Tibial nerve (tissue), 4 donors: ENCODE data around the gene OBP2B. TPM values are rescaled to one million over a fixed set of nuclear protein-coding genes. Genes with fewer than 3 reads are reported as not detected.
"Not testable (repeated sequence)": the region's sequence is repeated elsewhere in the genome, so short reads cannot be mapped to it uniquely, and the experiment has no call there.

Experiments used
- DNase-seq, 2 donors: peaks; one replicate each; pipeline ENCODE4 v3.0.0-alpha.2; 2019; ENCODE audit warnings: low spot score in 2 of 2
- H3K27ac ChIP-seq, 4 donors: fragments of 200-600 bp; sonication (generic) in 3 of 4; one replicate each; pipeline ENCODE4 v1.5.1; 2017 to 2019; ENCODE audit warnings: mild to moderate bottlenecking in 1 of 4
- H3K27me3 ChIP-seq, 2 donors: fragments of 200-600 bp; sonication (generic) in 1 of 2; one replicate each; pipeline versions ENCODE4 v1.5.1 to v1.6.0; 2017 to 2019
- H3K36me3 ChIP-seq, 3 donors: fragments of 200-600 bp; sonication (generic); one replicate each; pipeline ENCODE4 v1.5.1; 2018 to 2019
- H3K4me1 ChIP-seq, 4 donors: fragments of 200-600 bp; sonication (generic) in 3 of 4; one replicate each; pipeline ENCODE4 v1.5.1; 2017 to 2019
- H3K4me3 ChIP-seq, 4 donors: fragments of 200-600 bp; sonication (generic) in 3 of 4; one replicate each; pipeline ENCODE4 v1.5.1; 2017 to 2019; ENCODE audit warnings: mild to moderate bottlenecking in 1 of 4, moderate library complexity in 1 of 4
- H3K9me3 ChIP-seq, 4 donors: fragments of 200-600 bp; sonication (generic) in 3 of 4; one replicate each; pipeline ENCODE4 v1.5.1; 2017 to 2019
- EP300 ChIP-seq, 2 donors: sonication (generic); formaldehyde crosslinking; IDR thresholded peaks; one replicate each; pipeline ENCODE4 v1.6.1; 2017; ENCODE audit warnings: antibody characterized with exemption in 2 of 2, mild to moderate bottlenecking in 1 of 2
- POLR2A ChIP-seq, 2 donors: fragments of 450-650 bp; IDR thresholded peaks; one replicate each; pipeline ENCODE4 v1.6.1; 2017; ENCODE audit warnings: antibody characterized with exemption in 2 of 2, mild to moderate bottlenecking in 2 of 2, moderate library complexity in 2 of 2
- WGBS, 2 donors: methylation state at CpG; one replicate each; pipeline ENCODE4 v1.1.5; 2018; 5-methylcytosine and 5-hydroxymethylcytosine counted together
- total RNA-seq, 4 donors: library from RNA; depleted of rRNA; stranded (reverse); fragments of >200 nt; gene quantifications; one replicate each; pipeline ENCODE4 v1.1.0, GENCODE V29; 2016
- TF ChIP-seq, protein P1 (sequence below), 5 experiments: fragments of 200-600 bp in 3 of 5; fragments of 450-650 bp in 2 of 5; sonication (generic) in 3 of 5; IDR thresholded peaks; one replicate each; pipeline ENCODE4 v1.5.1; 2016 to 2019; ENCODE audit warnings: antibody characterized with exemption in 5 of 5, mild to moderate bottlenecking in 3 of 5, moderate library complexity in 2 of 5

Gene OBP2B
- total RNA-seq, 4 donors from 2014 or later = not detected

DNA sequence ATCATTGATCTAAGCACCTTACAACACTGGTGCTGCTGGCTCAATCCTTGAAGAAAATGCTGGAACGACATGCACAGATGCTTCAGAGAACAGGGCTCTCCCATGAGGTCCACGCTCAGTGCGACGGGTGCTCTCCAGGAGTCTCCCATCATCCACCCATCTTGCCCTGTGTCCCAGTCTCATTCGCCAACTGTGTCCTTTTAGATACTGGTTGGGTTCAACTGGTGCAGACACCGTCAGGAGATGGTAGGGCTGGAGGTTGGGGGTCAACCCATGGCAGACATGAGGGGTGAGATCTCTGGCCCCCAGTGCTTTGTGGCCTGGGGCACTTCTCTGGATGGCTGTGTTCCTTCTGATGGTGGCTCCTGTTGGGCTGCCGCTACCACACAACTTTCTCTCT is 1.6 kb upstream of the OBP2B start:
- H3K27ac ChIP-seq = no peak overlapping the region
- H3K27me3 ChIP-seq = no peaks in the 10 kb centered on the region
- H3K36me3 ChIP-seq = no peaks in the 10 kb centered on the region
- TF ChIP-seq, protein P1, sequence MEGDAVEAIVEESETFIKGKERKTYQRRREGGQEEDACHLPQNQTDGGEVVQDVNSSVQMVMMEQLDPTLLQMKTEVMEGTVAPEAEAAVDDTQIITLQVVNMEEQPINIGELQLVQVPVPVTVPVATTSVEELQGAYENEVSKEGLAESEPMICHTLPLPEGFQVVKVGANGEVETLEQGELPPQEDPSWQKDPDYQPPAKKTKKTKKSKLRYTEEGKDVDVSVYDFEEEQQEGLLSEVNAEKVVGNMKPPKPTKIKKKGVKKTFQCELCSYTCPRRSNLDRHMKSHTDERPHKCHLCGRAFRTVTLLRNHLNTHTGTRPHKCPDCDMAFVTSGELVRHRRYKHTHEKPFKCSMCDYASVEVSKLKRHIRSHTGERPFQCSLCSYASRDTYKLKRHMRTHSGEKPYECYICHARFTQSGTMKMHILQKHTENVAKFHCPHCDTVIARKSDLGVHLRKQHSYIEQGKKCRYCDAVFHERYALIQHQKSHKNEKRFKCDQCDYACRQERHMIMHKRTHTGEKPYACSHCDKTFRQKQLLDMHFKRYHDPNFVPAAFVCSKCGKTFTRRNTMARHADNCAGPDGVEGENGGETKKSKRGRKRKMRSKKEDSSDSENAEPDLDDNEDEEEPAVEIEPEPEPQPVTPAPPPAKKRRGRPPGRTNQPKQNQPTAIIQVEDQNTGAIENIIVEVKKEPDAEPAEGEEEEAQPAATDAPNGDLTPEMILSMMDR (IDR thresholded peaks at IDR 0.05) = no peak
- TF ChIP-seq EP300 (IDR thresholded peaks at IDR 0.05) = no peak
- no peak for TF ChIP-seq POLR2A (IDR thresholded peaks at IDR 0.05)
- peaks cover 0 to 8% (median 2%) of the 10 kb centered on the region in 4 donors for H3K9me3 ChIP-seq
- no peak overlapping the region for H3K4me3 ChIP-seq
- 88 to 94% methylated on average over 7 of the region's 7 CpGs for WGBS, 2 donors
- DNase-seq = no peak
- no peaks in the 10 kb centered on the region for H3K4me1 ChIP-seq

GRCh38 chr9:133210202-133210532 is 1.1 kb upstream of the OBP2B start:
- no peak for TF ChIP-seq EP300 (IDR thresholded peaks at IDR 0.05)
- TF ChIP-seq, protein P1 (IDR thresholded peaks at IDR 0.05) = no peak
- TF ChIP-seq POLR2A (IDR thresholded peaks at IDR 0.05) = no peak
- no peaks in the 10 kb centered on the region for H3K27me3 ChIP-seq
- H3K27ac ChIP-seq = no peak overlapping the region

GRCh38 chr9:133209327-133210201 is 514 bp upstream of the OBP2B start:
- not testable (repeated sequence) for H3K9me3 ChIP-seq, H3K4me3 ChIP-seq, H3K4me1 ChIP-seq, H3K27me3 ChIP-seq, H3K27ac ChIP-seq, DNase-seq, H3K36me3 ChIP-seq
- 72 to 77% methylated on average over 25 to 29 of the region's 29 CpGs for WGBS, 2 donors

More at GRCh38 chr9:133210202-133210532, 1.1 kb upstream of the OBP2B start:
- Histone ChIP-seq H3K4me3 (no peak overlapping the region), H3K36me3 (no peaks in the 10 kb centered on the region), H3K9me3 (peaks cover 0 to 8% (median 2%) of the 10 kb centered on the region in 4 donors), H3K4me1 (no peaks in the 10 kb centered on the region)
- 44 to 50% methylated on average over 7 of the region's 7 CpGs for WGBS, 2 donors
- DNase-seq = no peak

DNA sequence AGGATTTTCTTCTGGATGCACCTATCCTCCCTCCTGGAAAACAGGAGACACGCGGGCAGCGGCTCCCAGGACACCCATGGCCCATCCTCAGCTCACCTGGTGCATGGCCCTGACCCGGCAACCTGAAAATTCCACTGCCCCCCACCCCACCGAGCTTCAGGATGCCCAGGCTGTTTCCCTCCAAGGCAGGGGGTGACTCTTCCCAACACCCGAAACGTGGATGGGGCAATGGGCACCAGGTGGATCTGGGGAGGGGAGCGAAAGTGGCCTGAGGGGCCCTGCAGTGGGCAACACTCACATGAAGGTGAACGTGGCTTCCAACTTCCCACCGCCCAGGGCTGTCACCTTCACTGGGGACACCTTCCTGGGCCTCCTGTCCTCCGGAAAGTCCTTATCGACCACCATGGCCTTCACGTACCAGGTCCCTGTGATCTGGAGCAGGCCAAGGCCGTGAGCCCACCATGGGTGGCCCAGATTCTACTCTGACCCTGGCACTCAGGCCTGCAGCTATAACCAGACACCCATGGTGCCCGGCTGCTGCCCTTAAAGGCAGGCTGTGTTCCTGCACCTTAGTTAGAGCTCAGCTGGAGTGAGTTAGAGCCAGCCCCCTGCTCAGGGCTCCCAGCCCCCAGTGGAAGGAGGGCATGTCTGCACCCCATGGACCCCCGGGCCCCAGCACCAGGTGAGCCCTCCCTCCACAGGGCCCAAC is 725 bp downstream of the OBP2B start:
- H3K27ac ChIP-seq, H3K4me1 ChIP-seq, DNase-seq, H3K4me3 ChIP-seq, H3K9me3 ChIP-seq, H3K36me3 ChIP-seq, H3K27me3 ChIP-seq: not testable (repeated sequence)
- WGBS, 2 donors = 83 to 84% methylated on average over 9 to 10 of the region's 16 CpGs

DNA sequence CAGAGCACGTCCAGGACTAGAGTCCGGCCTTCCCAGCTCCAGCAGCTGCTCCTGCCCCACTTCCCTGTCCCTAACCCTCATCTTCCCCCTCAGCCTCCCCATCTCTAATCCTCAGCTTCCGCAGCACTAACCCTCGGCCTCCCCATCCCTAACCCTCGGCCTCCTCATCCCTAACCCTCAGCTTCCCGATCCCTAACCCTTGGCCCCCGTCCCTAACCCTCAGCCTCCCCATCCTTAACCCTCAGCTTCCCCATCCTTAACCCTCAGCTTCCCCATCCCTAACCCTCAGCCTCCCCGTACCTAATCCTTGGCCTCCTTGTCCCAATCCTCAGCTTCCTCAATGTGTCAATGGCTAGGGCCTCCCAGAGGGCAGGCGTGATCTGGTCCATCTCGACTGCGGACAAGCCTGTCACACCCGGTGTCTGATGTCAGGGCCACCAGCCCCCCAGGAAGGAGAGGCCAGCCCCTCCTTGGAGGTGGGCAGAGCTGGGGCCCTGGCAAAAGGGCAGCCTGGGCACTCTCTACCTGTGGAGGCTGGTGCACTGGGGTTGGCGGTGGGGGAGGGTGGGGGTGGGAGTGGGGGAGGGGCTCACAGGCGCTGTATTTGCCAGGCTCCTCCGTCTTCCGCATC is 1.4 kb downstream of the OBP2B start:
- no peak overlapping the region for H3K4me3 ChIP-seq
- no peak for DNase-seq
- H3K36me3 ChIP-seq = no peaks in the 10 kb centered on the region
- no peaks in the 10 kb centered on the region for H3K4me1 ChIP-seq
- peaks cover 0 to 8% (median 0%) of the 10 kb centered on the region in 4 donors for H3K9me3 ChIP-seq
- no peak overlapping the region for H3K27ac ChIP-seq
- no peaks in the 10 kb centered on the region for H3K27me3 ChIP-seq
- 77 to 81% methylated on average over 16 of the region's 16 CpGs for WGBS, 2 donors
- no peak for TF ChIP-seq POLR2A (IDR thresholded peaks at IDR 0.05)
- TF ChIP-seq EP300 (IDR thresholded peaks at IDR 0.05) = no peak
- TF ChIP-seq, protein P1 (IDR thresholded peaks at IDR 0.05) = no peak
